Spleen (tissue), 11 donors: Measurements from ENCODE around the gene CCDC63. TPM values are rescaled to one million over a fixed set of nuclear protein-coding genes. Genes with fewer than 3 reads are reported as not detected.

Source experiments
- DNase-seq: peaks from one replicate; pipeline ENCODE4 v3.0.0-alpha.2; 2020
- H3K27ac ChIP-seq, 8 donors: fragments of 200-600 bp; sonication (generic) in 7 of 8; 1 replicate in 4 of 8; 2 replicates in 4 of 8; pipeline versions ENCODE4 v1.5.0 to v1.8.0; 2016 to 2021; ENCODE audit warnings: inconsistent platforms in 4 of 8, mild to moderate bottlenecking in 4 of 8, moderate library complexity in 1 of 8
- H3K27me3 ChIP-seq, 7 donors: fragments of 200-600 bp; sonication (generic) in 6 of 7; replicated peaks in 1 of 7; 1 replicate in 4 of 7; 2 replicates in 3 of 7; pipeline versions ENCODE4 v1.5.0 to v1.8.0; 2016 to 2021; ENCODE audit warnings: inconsistent platforms in 3 of 7, mild to moderate bottlenecking in 1 of 7
- H3K36me3 ChIP-seq, 6 donors: fragments of 200-600 bp; sonication (generic) in 5 of 6; 1 replicate in 4 of 6; 2 replicates in 2 of 6; pipeline versions ENCODE4 v1.5.0 to v1.8.0; 2016 to 2021; ENCODE audit warnings: inconsistent platforms in 2 of 6
- H3K4me1 ChIP-seq, 6 donors: fragments of 200-600 bp; sonication (generic) in 5 of 6; 1 replicate in 3 of 6; 2 replicates in 3 of 6; pipeline versions ENCODE4 v1.5.0 to v1.8.0; 2016 to 2021; ENCODE audit warnings: inconsistent platforms in 3 of 6
- H3K4me3 ChIP-seq, 8 donors: fragments of 200-600 bp; sonication (generic) in 7 of 8; 1 replicate in 4 of 8; 2 replicates in 4 of 8; pipeline versions ENCODE4 v1.5.0 to v1.8.0; 2016 to 2021; ENCODE audit warnings: inconsistent platforms in 4 of 8, mild to moderate bottlenecking in 4 of 8, moderate library complexity in 2 of 8
- H3K9me3 ChIP-seq, 8 donors: fragments of 200-600 bp; sonication (generic) in 7 of 8; 1 replicate in 4 of 8; 2 replicates in 4 of 8; pipeline versions ENCODE4 v1.5.0 to v1.8.0; 2016 to 2021; ENCODE audit warnings: inconsistent platforms in 4 of 8
- POLR2A ChIP-seq, 3 donors: fragments of 450-650 bp; IDR thresholded peaks; one replicate each; pipeline ENCODE4 v1.5.1; 2017; ENCODE audit warnings: antibody characterized with exemption in 3 of 3, mild to moderate bottlenecking in 1 of 3
- POLR2AphosphoS5 ChIP-seq, 3 donors: sonication (generic); formaldehyde crosslinking; IDR thresholded peaks; one replicate each; pipeline ENCODE4 v1.5.1; 2017; ENCODE audit warnings: antibody characterized with exemption in 3 of 3
- WGBS, 5 donors: extraction: QIAGEN DNeasy Blood & Tissue Kit in 3 of 5; methylation state at CpG; one replicate each; pipeline versions ENCODE4 v1.1.5 to v1.1.7; 2013 to 2018; 5-methylcytosine and 5-hydroxymethylcytosine counted together
- intact Hi-C: fragments of 100-400 bp; cut with DNase I; formaldehyde crosslinking; loops from one replicate; pipeline ENCODE4 v1.15.0; 2023; ENCODE audit warnings: low total_unique reads
- polyA plus RNA-seq, 3 donors: library from polyadenylated mRNA; stranded (reverse); fragments of 200-250 nt; gene quantifications; one replicate each; pipeline ENCODE4 v1.2.1, GENCODE V29; 2013
- total RNA-seq, 7 donors: library from RNA; depleted of rRNA in 3 of 7; stranded (reverse); fragments of >200 nt in 3 of 7; fragmentation: NEBNext Ultra II Directional in 4 of 7; extraction: Animal tissue kit (Norgen Biotek cat#: 25700) in 4 of 7; gene quantifications; one replicate each; pipeline versions ENCODE4 v1.1.0 to v1.2.1, GENCODE V29; 2016 to 2021
- TF ChIP-seq, protein P1 (sequence below), 11 experiments: fragments of 200-600 bp in 7 of 11; fragments of 450-650 bp in 4 of 11; sonication (generic) in 4 of 11; IDR thresholded peaks in 8 of 11; conservative IDR thresholded peaks in 3 of 11; 1 replicate in 7 of 11; 2 replicates in 4 of 11; pipeline versions ENCODE4 v1.4.0 to v1.8.0; 2016 to 2021; ENCODE audit warnings: antibody characterized with exemption in 11 of 11, inconsistent platforms in 4 of 11, mild to moderate bottlenecking in 1 of 11
- donor health status: healthy with polysubstance abuse.
- donor health status: DM: no; HTN: no; CAD: no; lungs with moderate emphysema.
- donor health status: DM: no; HTN: no; CAD: no.
- donor health status: Bipolar disorder and iron deficiency.
- donor health status: healthy.
- donor health status: DM: no; HTN: no; CAD: no.
- donor health status: DM: yes; HTN: yes; CAD: no.

CCDC63 gene
- total and polyA plus RNA-seq, 10 donors: not detected

DNA sequence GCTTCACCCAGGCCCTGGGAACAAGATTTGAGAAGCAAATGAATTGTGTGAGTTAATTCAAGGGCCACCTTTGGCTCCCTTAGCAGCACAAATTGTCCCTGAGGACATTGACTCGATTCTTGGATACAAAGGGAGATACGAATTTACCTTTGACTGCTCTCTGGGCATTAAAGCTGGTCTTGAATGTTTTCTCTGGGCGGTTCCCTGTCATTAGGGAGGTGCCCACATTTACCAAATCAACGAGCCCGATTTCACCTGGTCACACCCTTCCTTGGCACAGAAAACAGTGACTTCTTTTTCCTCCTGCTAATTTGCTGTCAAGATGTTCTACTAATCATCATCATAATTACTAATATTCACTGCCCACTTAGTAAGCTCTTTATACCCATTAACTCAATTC, 27.1 kb upstream of the CCDC63 start:
- H3K27ac ChIP-seq: no peak overlapping the region
- H3K4me3 ChIP-seq: no peak overlapping the region
- H3K27me3 ChIP-seq: no peaks in the 10 kb centered on the region
- TF ChIP-seq, protein P1, sequence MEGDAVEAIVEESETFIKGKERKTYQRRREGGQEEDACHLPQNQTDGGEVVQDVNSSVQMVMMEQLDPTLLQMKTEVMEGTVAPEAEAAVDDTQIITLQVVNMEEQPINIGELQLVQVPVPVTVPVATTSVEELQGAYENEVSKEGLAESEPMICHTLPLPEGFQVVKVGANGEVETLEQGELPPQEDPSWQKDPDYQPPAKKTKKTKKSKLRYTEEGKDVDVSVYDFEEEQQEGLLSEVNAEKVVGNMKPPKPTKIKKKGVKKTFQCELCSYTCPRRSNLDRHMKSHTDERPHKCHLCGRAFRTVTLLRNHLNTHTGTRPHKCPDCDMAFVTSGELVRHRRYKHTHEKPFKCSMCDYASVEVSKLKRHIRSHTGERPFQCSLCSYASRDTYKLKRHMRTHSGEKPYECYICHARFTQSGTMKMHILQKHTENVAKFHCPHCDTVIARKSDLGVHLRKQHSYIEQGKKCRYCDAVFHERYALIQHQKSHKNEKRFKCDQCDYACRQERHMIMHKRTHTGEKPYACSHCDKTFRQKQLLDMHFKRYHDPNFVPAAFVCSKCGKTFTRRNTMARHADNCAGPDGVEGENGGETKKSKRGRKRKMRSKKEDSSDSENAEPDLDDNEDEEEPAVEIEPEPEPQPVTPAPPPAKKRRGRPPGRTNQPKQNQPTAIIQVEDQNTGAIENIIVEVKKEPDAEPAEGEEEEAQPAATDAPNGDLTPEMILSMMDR (IDR thresholded peaks at IDR 0.05 in 8 of 11, conservative IDR thresholded peaks at IDR 0.05 in 3 of 11): no peak
- no peak for TF ChIP-seq POLR2A (IDR thresholded peaks at IDR 0.05)
- TF ChIP-seq POLR2AphosphoS5 (IDR thresholded peaks at IDR 0.05): no peak
- WGBS, 5 donors: 73 to 98% (median 95%) methylated on average over 5 of the region's 5 CpGs
- intact Hi-C loops: no loop called here
- H3K36me3 ChIP-seq: no peaks in the 10 kb centered on the region
- no peaks in the 10 kb centered on the region for H3K9me3 ChIP-seq
- DNase-seq: no peak
- H3K4me1 ChIP-seq: no peaks in the 10 kb centered on the region

DNA sequence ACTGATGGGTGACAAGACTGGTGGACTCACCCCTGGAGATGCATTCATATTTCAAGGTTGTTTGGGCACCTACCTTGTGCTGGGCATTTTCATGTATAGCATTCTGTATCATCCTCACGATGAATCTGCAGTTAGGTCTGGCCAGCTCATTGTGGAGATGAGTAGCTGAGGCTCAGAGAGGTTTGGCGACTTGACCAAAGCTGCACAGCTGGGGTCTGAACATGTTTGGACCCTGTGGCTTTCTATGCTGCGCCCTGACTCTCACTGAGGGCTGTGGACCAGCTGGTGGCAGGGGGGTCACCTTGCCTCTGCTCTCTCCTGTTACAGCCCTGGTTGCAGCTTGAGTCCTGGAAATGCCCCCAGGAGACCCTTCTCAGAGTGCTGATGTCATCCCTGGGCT, 24.9 kb upstream of the CCDC63 start:
- TF ChIP-seq POLR2A (IDR thresholded peaks at IDR 0.05) (no peak), POLR2AphosphoS5 (IDR thresholded peaks at IDR 0.05) (no peak)
- TF ChIP-seq, protein P1 (IDR thresholded peaks at IDR 0.05 in 8 of 11, conservative IDR thresholded peaks at IDR 0.05 in 3 of 11): no peak
- intact Hi-C loops: no loop called here
- no peaks in the 10 kb centered on the region for H3K27me3 ChIP-seq
- no peak for DNase-seq
- no peak overlapping the region for H3K4me3 ChIP-seq
- WGBS, 5 donors: 91 to 98% (median 96%) methylated on average over 3 of the region's 3 CpGs
- H3K9me3 ChIP-seq: no peaks in the 10 kb centered on the region
- H3K27ac ChIP-seq: no peak overlapping the region
- H3K36me3 ChIP-seq: no peaks in the 10 kb centered on the region
- peaks cover 0 to 7% (median 4%) of the 10 kb centered on the region in 6 donors for H3K4me1 ChIP-seq

DNA sequence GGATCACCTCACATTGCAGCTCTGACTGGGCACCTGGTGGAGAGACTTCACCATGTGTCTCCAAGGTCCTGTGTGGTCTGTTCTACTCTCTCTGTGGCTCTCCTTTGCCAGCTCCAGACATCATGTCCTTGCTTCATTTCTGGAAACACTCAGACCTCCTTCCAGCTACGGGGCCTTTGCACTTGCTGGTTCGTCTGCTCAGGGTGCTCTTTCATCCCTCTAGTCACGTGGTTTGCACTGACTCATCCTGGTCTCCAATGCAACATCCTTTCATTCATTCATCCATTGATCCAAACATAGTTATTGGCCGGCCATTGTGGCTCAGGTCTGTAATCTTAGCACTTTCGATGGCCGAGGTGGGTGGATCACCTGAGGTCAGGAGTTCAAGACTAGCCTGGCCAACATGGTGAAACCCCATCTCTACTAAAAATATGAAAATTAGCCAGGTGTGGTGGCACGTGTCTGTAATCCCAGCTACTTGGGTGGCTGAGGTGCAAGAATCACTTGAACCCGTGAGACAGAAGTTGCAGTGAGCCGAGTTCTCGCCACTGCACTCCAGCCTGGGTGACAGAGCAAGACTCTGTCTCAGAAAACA, 23.9 kb upstream of the CCDC63 start:
- 72 to 88% (median 78%) methylated on average over 10 of the region's 10 CpGs for WGBS, 5 donors
- TF ChIP-seq POLR2A (IDR thresholded peaks at IDR 0.05) (no peak), POLR2AphosphoS5 (IDR thresholded peaks at IDR 0.05) (no peak)
- TF ChIP-seq, protein P1 (IDR thresholded peaks at IDR 0.05 in 8 of 11, conservative IDR thresholded peaks at IDR 0.05 in 3 of 11): no peak
- Histone ChIP-seq H3K27ac (no peak overlapping the region), H3K4me3 (no peak overlapping the region), H3K9me3 (no peaks in the 10 kb centered on the region), H3K4me1 (peaks cover 0 to 11% (median 6%) of the 10 kb centered on the region in 6 donors), H3K36me3 (no peaks in the 10 kb centered on the region), H3K27me3 (no peaks in the 10 kb centered on the region)
- DNase-seq: no peak
- intact Hi-C loops: no loop called here

DNA sequence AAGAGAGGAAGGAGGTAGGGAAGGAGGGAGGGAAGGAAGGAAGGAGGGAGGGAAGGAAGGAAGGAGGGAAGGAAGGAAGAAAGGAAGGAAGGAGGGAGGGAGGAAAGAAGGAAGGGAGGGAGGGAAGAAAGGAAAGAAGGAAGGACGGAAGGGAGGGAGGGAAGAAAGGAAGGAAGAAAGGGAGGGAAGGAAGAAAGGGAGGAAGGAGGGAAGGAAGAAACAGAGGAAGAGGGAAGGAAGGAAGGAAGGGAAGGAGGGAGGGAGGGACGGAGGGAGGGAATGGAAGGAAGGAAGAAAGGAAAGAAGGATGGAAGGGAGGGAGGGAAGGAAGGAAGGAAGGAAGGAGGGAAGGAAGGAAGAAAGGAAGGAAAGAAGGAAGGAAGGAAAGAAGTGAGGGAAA, 22.4 kb upstream of the CCDC63 start:
- Histone ChIP-seq H3K4me1 (peaks cover 0 to 11% (median 6%) of the 10 kb centered on the region in 6 donors), H3K9me3 (no peaks in the 10 kb centered on the region), H3K27ac (no peak overlapping the region), H3K36me3 (no peaks in the 10 kb centered on the region), H3K27me3 (no peaks in the 10 kb centered on the region), H3K4me3 (no peak overlapping the region)
- intact Hi-C loops: no loop called here
- 65 to 82% (median 70%) methylated on average over 2 of the region's 2 CpGs for WGBS, 5 donors
- TF ChIP-seq, protein P1 (IDR thresholded peaks at IDR 0.05 in 8 of 11, conservative IDR thresholded peaks at IDR 0.05 in 3 of 11): no peak
- no peak for TF ChIP-seq POLR2AphosphoS5 (IDR thresholded peaks at IDR 0.05)
- TF ChIP-seq POLR2A (IDR thresholded peaks at IDR 0.05): no peak
- DNase-seq: no peak
